HUES48 (cell line): ENCODE data around the gene GOT2.
A peak's percentile ranks its signal among the peaks of the same experiment; 100 is the strongest.
"Not testable (repeated sequence)": the region's sequence is repeated elsewhere in the genome, so short reads cannot be mapped to it uniquely, and the experiment has no call there.

ENCODE experiments used
- H3K27ac ChIP-seq: one replicate; pipeline ENCODE4 v1.7.0; 2013; ENCODE audit warnings: low read depth, low read length, inconsistent platforms
- H3K27me3 ChIP-seq: 2 replicates; pipeline ENCODE4 v1.6.1; 2013; ENCODE audit warnings: mild to moderate bottlenecking, low read length; ENCODE audit not compliant: control insufficient read depth, insufficient read depth
- H3K36me3 ChIP-seq: 2 replicates; pipeline ENCODE4 v1.6.1; 2013; ENCODE audit warnings: low read length; ENCODE audit not compliant: control insufficient read depth, insufficient read depth
- H3K4me1 ChIP-seq: 2 replicates; pipeline ENCODE4 v1.6.1; 2013; ENCODE audit warnings: mild to moderate bottlenecking, low read length; ENCODE audit not compliant: control insufficient read depth, insufficient read depth
- H3K4me3 ChIP-seq: 2 replicates; pipeline ENCODE4 v1.5.1; 2013; ENCODE audit warnings: mild to moderate bottlenecking, low read depth, low read length
- H3K9ac ChIP-seq: 2 replicates; pipeline ENCODE4 v1.6.1; 2013; ENCODE audit warnings: mild to moderate bottlenecking, low read depth, low read length, moderate library complexity
- H3K9me3 ChIP-seq: 2 replicates; pipeline ENCODE4 v1.6.1; 2013; ENCODE audit warnings: low read length; ENCODE audit not compliant: control insufficient read depth, insufficient read depth

Gene GOT2

GRCh38 chr16:58738672-58739296 lies 4.7 kb upstream of the GOT2 start:
- Histone ChIP-seq H3K36me3 (no peaks in the 10 kb centered on the region), H3K4me1 (no peaks in the 10 kb centered on the region), H3K27me3 (no peaks in the 10 kb centered on the region), H3K4me3 (no peak overlapping the region), H3K9me3 (no peaks in the 10 kb centered on the region), H3K27ac (no peak overlapping the region), H3K9ac (no peak overlapping the region)

- H3K9me3 ChIP-seq, H3K27ac ChIP-seq, H3K4me3 ChIP-seq, H3K36me3 ChIP-seq, H3K4me1 ChIP-seq, H3K27me3 ChIP-seq, H3K9ac ChIP-seq: not testable (repeated sequence)
Measured at GRCh38 chr16:58736341-58736740, 2.2 kb upstream of the GOT2 start.

- Histone ChIP-seq H3K36me3 (peaks cover 14% of the 10 kb centered on the region; the same call in 1 of the 2 replicates), H3K27me3 (no peaks in the 10 kb centered on the region), H3K4me3 (peak overlapping the region; percentile 95), H3K9ac (peak overlapping the region; percentile 95; the same call in 1 of the 2 replicates), H3K9me3 (no peaks in the 10 kb centered on the region), H3K4me1 (peaks cover 8% of the 10 kb centered on the region; the same call in 1 of the 2 replicates), H3K27ac (no peak overlapping the region)
Measured at GRCh38 chr16:58734459-58734787, 307 bp upstream of the GOT2 start.

GRCh38 chr16:58733248-58733670 lies 857 bp downstream of the GOT2 start:
- H3K9ac ChIP-seq: peak overlapping the region; percentile 95
- peaks cover 17% of the 10 kb centered on the region for H3K36me3 ChIP-seq
- no peaks in the 10 kb centered on the region for H3K27me3 ChIP-seq
- peaks cover 8% of the 10 kb centered on the region; the same call in 1 of the 2 replicates for H3K4me1 ChIP-seq
- no peaks in the 10 kb centered on the region for H3K9me3 ChIP-seq
- peak overlapping the region; percentile 95 for H3K4me3 ChIP-seq
- peak overlapping the region; percentile 76 for H3K27ac ChIP-seq

- H3K36me3 ChIP-seq: peaks cover 19% of the 10 kb centered on the region
- peaks cover 8% of the 10 kb centered on the region; the same call in 1 of the 2 replicates for H3K4me1 ChIP-seq
- H3K9ac ChIP-seq: peak overlapping the region; percentile 95
- no peaks in the 10 kb centered on the region for H3K9me3 ChIP-seq
- peak overlapping the region; percentile 95 for H3K4me3 ChIP-seq
- no peak overlapping the region for H3K27ac ChIP-seq
- H3K27me3 ChIP-seq: no peaks in the 10 kb centered on the region
Measured at GRCh38 chr16:58732545-58733247, 1.4 kb downstream of the GOT2 start.

GRCh38 chr16:58730724-58731370 lies 3.3 kb downstream of the GOT2 start:
- H3K9me3 ChIP-seq: no peaks in the 10 kb centered on the region
- H3K9ac ChIP-seq: no peak overlapping the region
- peaks cover 8% of the 10 kb centered on the region; the same call in 1 of the 2 replicates for H3K4me1 ChIP-seq
- H3K27me3 ChIP-seq: no peaks in the 10 kb centered on the region
- H3K4me3 ChIP-seq: no peak overlapping the region
- H3K36me3 ChIP-seq: peaks cover 21% of the 10 kb centered on the region
- H3K27ac ChIP-seq: no peak overlapping the region

- no peaks in the 10 kb centered on the region for H3K27me3 ChIP-seq
- H3K4me3 ChIP-seq: no peak overlapping the region
- H3K36me3 ChIP-seq: peaks cover 35% of the 10 kb centered on the region
- no peaks in the 10 kb centered on the region for H3K9me3 ChIP-seq
- H3K27ac ChIP-seq: no peak overlapping the region
- peaks cover 8% of the 10 kb centered on the region; the same call in 1 of the 2 replicates for H3K4me1 ChIP-seq
- H3K9ac ChIP-seq: no peak overlapping the region
Measured at GRCh38 chr16:58727796-58728568, 6.1 kb downstream of the GOT2 start.

- Histone ChIP-seq H3K36me3 (peaks cover 42% of the 10 kb centered on the region), H3K27ac (no peak overlapping the region), H3K9ac (no peak overlapping the region), H3K4me1 (0 out of 2 replicates have a peak, but pooled peaks cover under 1% of the 10 kb centered on the region), H3K9me3 (no peaks in the 10 kb centered on the region), H3K27me3 (no peaks in the 10 kb centered on the region), H3K4me3 (no peak overlapping the region)
Measured at GRCh38 chr16:58727028-58727781, 6.9 kb downstream of the GOT2 start.

GRCh38 chr16:58723109-58723508 lies 11.0 kb downstream of the GOT2 start:
- H3K4me1 ChIP-seq: no peaks in the 10 kb centered on the region
- H3K36me3 ChIP-seq: peaks cover 63% of the 10 kb centered on the region
- no peak overlapping the region for H3K9ac ChIP-seq
- H3K27me3 ChIP-seq: no peaks in the 10 kb centered on the region
- H3K4me3 ChIP-seq: no peak overlapping the region
- H3K9me3 ChIP-seq: no peaks in the 10 kb centered on the region
- no peak overlapping the region for H3K27ac ChIP-seq

- Histone ChIP-seq H3K27ac (no peak overlapping the region), H3K4me3 (no peak overlapping the region), H3K9ac (no peak overlapping the region), H3K36me3 (peaks cover 95% of the 10 kb centered on the region), H3K9me3 (no peaks in the 10 kb centered on the region), H3K4me1 (no peaks in the 10 kb centered on the region), H3K27me3 (no peaks in the 10 kb centered on the region)
Measured at GRCh38 chr16:58717994-58718393, 16.1 kb downstream of the GOT2 start.
